ENCODE measurements around the gene PRR20G.

GRCh38 chr3:127237835-127238234, 50.0 kb downstream of the PRR20G start:
- TF ChIP-seq POLR2A (IDR thresholded peaks at IDR 0.05; ENCODE audit: low read length) (no peak), GATA1 (IDR thresholded peaks at IDR 0.05; ENCODE audit: low read depth, low read length) (no peak)

All from erythroblast (primary cell).